Measurements from ENCODE around the gene SEC63.

DNA sequence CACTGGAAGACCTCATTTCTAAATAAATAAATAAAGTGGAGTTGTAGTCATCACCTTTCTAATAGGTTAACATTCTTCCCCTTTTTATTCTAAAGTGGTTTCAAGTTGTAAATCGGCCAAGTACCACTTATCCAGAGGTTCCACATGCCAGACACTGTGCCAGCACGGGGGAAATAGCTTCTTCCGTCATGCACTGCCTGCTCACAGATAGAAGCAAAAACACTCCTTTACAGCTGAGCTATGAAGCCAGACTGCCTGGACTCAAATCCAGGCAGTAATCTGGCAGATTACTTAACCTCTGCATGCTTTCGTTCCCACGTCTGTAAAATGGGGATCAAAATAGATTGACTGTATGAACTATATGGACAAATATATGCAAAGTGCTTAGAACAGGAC, 116.7 kb downstream of the SEC63 start:
- no peak for TF ChIP-seq CTCF (IDR thresholded peaks at IDR 0.05)
- TF ChIP-seq POLR2A (IDR thresholded peaks at IDR 0.05) = no peak

Data from adrenal gland (tissue), 5 donors.